Gastroesophageal sphincter (tissue), 4 donors: ENCODE results near the gene NPC2. TPM values are rescaled to one million over a fixed set of nuclear protein-coding genes. Genes with fewer than 3 reads are reported as not detected.

Experiments
- ATAC-seq: fragments of 150-250 bp; one replicate; pipeline ENCODE4 v1.9.1; 2016; ENCODE audit warnings: mild to moderate bottlenecking, moderate library complexity
- H3K27ac ChIP-seq, 4 donors: fragments of 200-600 bp; sonication (generic) in 3 of 4; 1 replicate in 3 of 4; 2 replicates in 1 of 4; pipeline ENCODE4 v1.5.1; 2016 to 2019
- H3K27me3 ChIP-seq: fragments of 200-600 bp; sonication (generic); one replicate; pipeline ENCODE4 v1.5.1; 2019
- H3K36me3 ChIP-seq, 2 donors: fragments of 200-600 bp; sonication (generic); one replicate each; pipeline ENCODE4 v1.5.1; 2019; ENCODE audit warnings: control low read depth in 1 of 2
- H3K4me1 ChIP-seq, 3 donors: fragments of 200-600 bp; sonication (generic); 1 replicate in 2 of 3; 2 replicates in 1 of 3; pipeline ENCODE4 v1.5.1; 2016 to 2019; ENCODE audit warnings: control low read depth in 2 of 3
- H3K4me3 ChIP-seq, 2 donors: fragments of 200-600 bp; sonication (generic); one replicate each; pipeline ENCODE4 v1.5.1; 2019; ENCODE audit warnings: mild to moderate bottlenecking in 1 of 2, moderate library complexity in 1 of 2
- H3K9me3 ChIP-seq, 3 donors: fragments of 200-600 bp; sonication (generic); one replicate each; pipeline ENCODE4 v1.5.1; 2017 to 2019; ENCODE audit warnings: control low read depth in 2 of 3
- CTCF ChIP-seq, 4 experiments: fragments of 200-600 bp in 2 of 4; fragments of 450-650 bp in 2 of 4; sonication (generic) in 1 of 4; IDR thresholded peaks; one replicate each; pipeline ENCODE4 v1.5.1; 2017 to 2019; ENCODE audit warnings: antibody characterized with exemption in 4 of 4, mild to moderate bottlenecking in 2 of 4, moderate library complexity in 2 of 4
- EP300 ChIP-seq: sonication (generic); formaldehyde crosslinking; IDR thresholded peaks from one replicate; pipeline ENCODE4 v1.6.1; 2017; ENCODE audit warnings: antibody characterized with exemption, mild to moderate bottlenecking
- POLR2A ChIP-seq, 2 donors: fragments of 450-650 bp; IDR thresholded peaks; one replicate each; pipeline ENCODE4 v1.6.1; 2017; ENCODE audit warnings: antibody characterized with exemption in 2 of 2, mild to moderate bottlenecking in 2 of 2, moderate library complexity in 1 of 2
- POLR2AphosphoS5 ChIP-seq: sonication (generic); formaldehyde crosslinking; IDR thresholded peaks from one replicate; pipeline ENCODE4 v1.6.1; 2017; ENCODE audit warnings: antibody characterized with exemption
- WGBS, 2 donors: methylation state at CpG; one replicate each; pipeline ENCODE4 v1.1.5; 2018; ENCODE audit warnings: low coverage in 1 of 2; 5-methylcytosine and 5-hydroxymethylcytosine counted together
- total RNA-seq, 4 donors: library from RNA; depleted of rRNA; stranded (reverse); fragments of >200 nt; gene quantifications; one replicate each; pipeline ENCODE4 v1.1.0, GENCODE V29; 2016

NPC2 gene
- total RNA-seq, 4 donors from 2014 or later, result 81.9 to 302 (median 227) TPM

DNA sequence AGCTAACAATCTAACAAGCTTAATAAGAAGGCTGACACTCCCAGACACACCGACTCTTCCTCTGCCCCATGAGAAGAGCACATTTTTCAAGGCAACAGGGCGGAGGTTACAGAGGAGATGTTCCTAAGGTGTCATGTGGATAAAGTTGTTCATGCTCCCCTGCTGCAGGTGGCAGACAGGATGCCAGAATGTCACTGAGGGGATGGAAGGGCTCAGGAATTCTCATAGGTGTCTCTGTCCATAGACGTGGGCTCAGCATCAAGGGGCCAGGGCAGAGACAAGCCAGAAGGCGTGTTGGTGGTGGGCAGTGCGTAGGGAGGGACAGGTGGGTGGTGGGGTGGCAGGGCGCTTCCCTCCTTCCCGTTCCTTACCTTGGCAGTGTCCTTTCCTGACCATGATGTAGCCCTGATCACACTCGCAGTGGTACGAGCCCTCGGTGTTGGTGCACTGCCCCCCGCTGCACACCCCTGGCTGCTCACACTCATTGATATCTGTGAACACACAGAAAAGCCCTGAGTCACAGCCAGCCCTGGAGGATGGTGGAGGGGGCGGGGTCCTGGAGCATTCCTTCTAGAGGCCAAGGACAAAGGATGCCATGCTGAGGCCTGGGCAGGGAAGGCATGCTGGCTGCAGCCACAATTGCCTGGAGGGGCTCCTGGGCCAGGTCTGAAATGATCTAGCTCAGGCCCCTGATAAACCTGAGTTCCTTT, 23.5 kb upstream of the NPC2 start:
- no peak overlapping the region for H3K4me3 ChIP-seq
- no peaks in the 10 kb centered on the region for H3K27me3 ChIP-seq
- no peak overlapping the region for H3K27ac ChIP-seq
- 83 to 85% methylated on average over 6 to 7 of the region's 12 CpGs for WGBS, 2 donors
- H3K36me3 ChIP-seq, result peaks cover 0 to 38% of the 10 kb centered on the region in 2 donors
- no peaks in the 10 kb centered on the region for H3K4me1 ChIP-seq
- TF ChIP-seq POLR2A (IDR thresholded peaks at IDR 0.05) (no peak), EP300 (no peak), POLR2AphosphoS5 (no peak), CTCF (IDR thresholded peaks at IDR 0.05) (no peak)
- no peak for ATAC-seq
- no peaks in the 10 kb centered on the region for H3K9me3 ChIP-seq

GRCh38 chr14:74515891-74516412, 22.8 kb upstream of the NPC2 start:
- Histone ChIP-seq H3K36me3 (peaks cover 0 to 33% of the 10 kb centered on the region in 2 donors), H3K4me3 (no peak overlapping the region), H3K27ac (no peak overlapping the region), H3K27me3 (no peaks in the 10 kb centered on the region), H3K9me3 (no peaks in the 10 kb centered on the region), H3K4me1 (no peaks in the 10 kb centered on the region)
- TF ChIP-seq POLR2A (IDR thresholded peaks at IDR 0.05) (no peak), CTCF (IDR thresholded peaks at IDR 0.05) (no peak), EP300 (no peak), POLR2AphosphoS5 (no peak)
- WGBS, 2 donors, result 81 to 100% methylated on average over 2 to 3 of the region's 8 CpGs
- no peak for ATAC-seq

DNA sequence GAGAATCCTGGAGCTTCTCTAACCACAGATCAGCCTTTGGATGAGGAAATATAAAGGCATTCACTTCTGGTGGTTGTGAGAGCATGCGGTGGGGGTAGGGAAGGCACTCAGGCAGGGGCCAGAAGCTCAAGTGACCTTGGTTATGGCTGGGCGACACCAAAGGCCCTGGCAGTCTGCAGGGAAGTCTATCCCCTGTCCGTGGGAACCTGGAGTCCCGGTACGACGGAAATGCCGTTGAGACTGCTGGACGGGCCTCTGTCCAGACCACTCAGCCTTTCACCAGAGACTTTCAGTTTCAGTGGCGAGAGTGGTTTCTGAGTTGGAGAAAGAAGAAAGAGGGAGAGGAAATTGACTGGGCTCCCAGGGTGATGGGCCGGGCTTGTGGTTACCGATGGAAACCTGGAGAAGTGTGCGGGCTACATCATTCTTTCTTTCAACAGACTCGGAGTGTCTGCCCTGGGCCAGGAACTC, 21.4 kb upstream of the NPC2 start:
- 48 to 62% methylated on average over 4 to 7 of the region's 13 CpGs for WGBS, 2 donors
- TF ChIP-seq CTCF (IDR thresholded peaks at IDR 0.05), result no peak
- no peak for TF ChIP-seq POLR2AphosphoS5
- TF ChIP-seq EP300, result no peak
- TF ChIP-seq POLR2A (IDR thresholded peaks at IDR 0.05), result no peak
- no peaks in the 10 kb centered on the region for H3K27me3 ChIP-seq
- peak overlapping the region in 1 of 4 donors; percentile 15 for H3K27ac ChIP-seq
- peak overlapping the region in 1 of 2 donors; percentile 0 for H3K4me3 ChIP-seq
- no peaks in the 10 kb centered on the region for H3K9me3 ChIP-seq
- peak; percentile 35 for ATAC-seq
- H3K36me3 ChIP-seq, result peaks cover 0 to 41% of the 10 kb centered on the region in 2 donors
- no peaks in the 10 kb centered on the region for H3K4me1 ChIP-seq

DNA sequence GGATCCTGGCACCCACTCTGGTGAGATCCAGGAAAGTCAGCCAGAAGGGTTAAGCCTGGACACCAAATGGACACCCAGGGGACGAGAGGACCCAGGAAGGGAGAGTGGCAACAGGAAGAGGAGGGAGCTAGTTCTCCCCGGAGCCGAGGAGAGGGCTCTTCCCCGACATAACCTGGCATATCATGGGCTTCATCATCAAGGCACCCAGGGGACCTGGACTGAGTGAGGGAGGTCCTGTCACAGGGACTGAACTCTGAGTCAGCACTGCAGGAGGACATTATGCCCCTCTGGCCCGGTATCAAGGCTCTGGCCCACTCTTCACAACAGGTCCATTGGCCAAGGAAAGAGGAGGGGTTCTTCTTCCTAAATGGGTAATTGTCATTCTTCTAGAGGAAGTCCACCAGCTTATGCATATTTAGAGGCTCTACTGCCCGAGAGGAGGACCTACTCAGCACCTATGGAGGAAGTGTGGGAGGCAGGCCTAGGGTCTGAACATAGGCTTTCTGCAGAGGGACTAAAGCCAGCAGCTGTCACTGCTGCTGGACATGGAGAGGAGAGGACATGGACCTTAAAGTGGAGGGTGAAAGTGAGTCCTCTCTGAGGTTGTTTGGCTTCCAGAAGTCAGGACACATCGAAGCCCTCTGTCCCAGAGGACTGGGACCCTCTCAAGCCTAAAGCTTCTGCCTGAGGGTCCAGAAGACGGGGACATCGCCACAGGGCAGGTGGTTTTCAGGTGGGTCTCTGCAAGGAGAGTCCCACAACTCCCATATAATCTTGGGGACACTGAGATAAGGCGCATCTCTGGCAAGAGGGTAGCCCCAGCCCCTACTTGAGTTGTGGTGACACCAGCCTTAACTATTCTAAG, 19.1 kb upstream of the NPC2 start:
- H3K27ac ChIP-seq, result peak overlapping the region in 1 of 4 donors; percentile 1
- no peak for TF ChIP-seq POLR2AphosphoS5
- TF ChIP-seq EP300, result no peak
- no peak for TF ChIP-seq POLR2A (IDR thresholded peaks at IDR 0.05)
- TF ChIP-seq CTCF (IDR thresholded peaks at IDR 0.05), result no peak
- peaks cover 0 to 65% of the 10 kb centered on the region in 2 donors for H3K36me3 ChIP-seq
- ATAC-seq, result no peak
- WGBS, 2 donors, result 79% methylated on average over 2 to 7 of the region's 10 CpGs
- no peaks in the 10 kb centered on the region for H3K27me3 ChIP-seq
- H3K9me3 ChIP-seq, result no peaks in the 10 kb centered on the region
- H3K4me1 ChIP-seq, result no peaks in the 10 kb centered on the region
- no peak overlapping the region for H3K4me3 ChIP-seq
